Endothelial cell of umbilical vein (primary cell): ENCODE measurements around the gene FEZF1. TPM values are rescaled to one million over a fixed set of nuclear protein-coding genes. Genes with fewer than 3 reads are reported as not detected.

Experiments used
- BruUV-seq: library from RNA; stranded (reverse); fragments of 400-500 nt; replicated peaks from 2 replicates; lab custom pipeline; 2021; lab: Mats Ljungman, UMichigan
- CTCF ChIA-PET: fragments of 300-600, 350-600 bp; sonication (Branson Sonifier 250); formaldehyde crosslinking; loops from one replicate; lab custom pipeline; 2021; ENCODE audit warnings: antibody characterized with exemption, inconsistent platforms; lab: Charles Lee
- POLR2A ChIA-PET: fragments of 300-600, 350-600 bp; sonication (Branson Sonifier 250); formaldehyde crosslinking; loops from one replicate; lab custom pipeline; 2021; ENCODE audit warnings: antibody characterized with exemption, inconsistent platforms; lab: Charles Lee
- DNase-seq: peaks from one replicate; pipeline ENCODE4 v3.0.0-alpha.2; 2011; ENCODE audit warnings: low read depth, low spot score
- FAIRE-seq: peaks from 2 replicates; lab custom pipeline; 2011; peaks lifted over from hg19 to GRCh38; lab: Jason Lieb, UNC
- H2AFZ ChIP-seq: 2 replicates; pipeline ENCODE4 v1.6.0; 2012; ENCODE audit warnings: low read depth, low read length, control low read depth, inconsistent platforms
- H3K27ac ChIP-seq: 2 replicates; pipeline ENCODE4 v1.5.1; 2011; ENCODE audit warnings: low read depth, mild to moderate bottlenecking, control low read depth, low read length, moderate library complexity; ENCODE audit not compliant: insufficient read depth
- H3K27me3 ChIP-seq, 2 experiments: 2 replicates each; pipeline versions ENCODE4 v1.6.0 to v1.6.1; 2011; ENCODE audit warnings: low read length in 2 of 2, mixed read lengths in 1 of 2; ENCODE audit not compliant: control insufficient read depth in 2 of 2, insufficient read depth in 2 of 2
- H3K36me3 ChIP-seq, 2 experiments: 2 replicates in 1 of 2; 3 replicates in 1 of 2; pipeline ENCODE4 v1.5.1; 2011; ENCODE audit warnings: low read length in 2 of 2, mild to moderate bottlenecking in 1 of 2, moderate library complexity in 1 of 2; ENCODE audit not compliant: control insufficient read depth in 2 of 2, insufficient read depth in 2 of 2; ENCODE audit errors: extremely low read depth in 1 of 2
- H3K4me1 ChIP-seq: 3 replicates; pipeline ENCODE4 v1.5.1; 2011; ENCODE audit warnings: mild to moderate bottlenecking, low read length; ENCODE audit not compliant: control insufficient read depth, insufficient read depth; ENCODE audit errors: extremely low read depth
- H3K4me2 ChIP-seq: 2 replicates; pipeline ENCODE4 v1.6.1; 2011; ENCODE audit warnings: low read length, control low read depth, mixed read lengths; ENCODE audit not compliant: insufficient read depth
- H3K4me3 ChIP-seq, 3 experiments: fragments of 200-600 bp in 1 of 3; sonication (generic), shearing (Covaris generic) in 1 of 3; replicated peaks in 1 of 3; 2 replicates each; pipeline ENCODE4 v1.5.1; 2011 to 2016; ENCODE audit warnings: control low read depth in 3 of 3, low read length in 3 of 3, mild to moderate bottlenecking in 2 of 3, inconsistent platforms in 1 of 3, low read depth in 1 of 3, moderate library complexity in 1 of 3; ENCODE audit not compliant: insufficient read depth in 1 of 3
- H3K79me2 ChIP-seq: 2 replicates; pipeline ENCODE4 v1.6.0; 2012; ENCODE audit warnings: low read length, inconsistent platforms; ENCODE audit not compliant: control insufficient read depth, insufficient read depth
- H3K9ac ChIP-seq: replicated peaks from 2 replicates; pipeline ENCODE3; 2011; ENCODE audit warnings: low read length, control low read depth; ENCODE audit not compliant: insufficient read depth; ENCODE audit errors: extremely low read depth
- H3K9me1 ChIP-seq: replicated peaks from 3 replicates; pipeline ENCODE4 v1.6.0; 2011; ENCODE audit warnings: mild to moderate bottlenecking, low read length; ENCODE audit not compliant: control insufficient read depth, insufficient read depth; ENCODE audit errors: extremely low read depth
- H3K9me3 ChIP-seq: replicated peaks from 2 replicates; pipeline ENCODE4 v1.5.1; 2012; ENCODE audit warnings: low read length, inconsistent platforms; ENCODE audit not compliant: control insufficient read depth, insufficient read depth
- H4K20me1 ChIP-seq: replicated peaks from 2 replicates; pipeline ENCODE3; 2011; ENCODE audit warnings: mild to moderate bottlenecking, low read length; ENCODE audit not compliant: control insufficient read depth, insufficient read depth; ENCODE audit errors: extremely low read depth
- EZH2 ChIP-seq: IDR thresholded peaks from 2 replicates; pipeline ENCODE4 v1.6.1; 2012; ENCODE audit warnings: borderline replicate concordance, low read depth, mild to moderate bottlenecking, moderate library complexity, low read length, inconsistent platforms; ENCODE audit not compliant: severe bottlenecking
- GATA2 ChIP-seq: IDR thresholded peaks from 2 replicates; pipeline ENCODE4 v1.7.0; 2011; ENCODE audit warnings: low read depth, mild to moderate bottlenecking, moderate library complexity, mixed read lengths, low read length; ENCODE audit not compliant: insufficient read length, insufficient read depth
- MYC ChIP-seq: IDR thresholded peaks from one replicate; pipeline ENCODE4 v1.6.1; 2011; ENCODE audit warnings: mild to moderate bottlenecking, low read depth, low read length
- dilution Hi-C: fragments of 300-500 bp; cut with MboI; formaldehyde crosslinking; loops from one replicate; pipeline ENCODE4 v1.15.0; 2019; ENCODE audit warnings: low sequenced_read_pairs; ENCODE audit not compliant: extremely low pct_ligation_motif_present
- intact Hi-C: fragments of 100-400 bp; cut with micrococcal nuclease; formaldehyde crosslinking; loops from one replicate; pipeline ENCODE4 v1.10.0; 2022
- polyA plus RNA-seq, 4 experiments: library from polyadenylated mRNA; depleted of rRNA in 3 of 4; stranded (reverse) in 3 of 4; unstranded in 1 of 4; fragments of >200 nt; gene quantifications; 2 replicates each; pipeline versions ENCODE4 v1.2.1 to v1.2.3, GENCODE V29; 2011 to 2012; ENCODE audit warnings: missing spikeins in 1 of 4
- total RNA-seq: library from RNA; stranded (reverse); gene quantifications from 2 replicates; pipeline ENCODE4 v1.2.3, GENCODE V29; 2021

Gene FEZF1
- total and polyA plus RNA-seq, 2 donors (not counting 3 experiments of a cell fraction or from before 2014, with no cell fraction given), result not detected

- H3K4me3 ChIP-seq, result no peak overlapping the region
- DNase-seq (peak; percentile 30), FAIRE-seq (peak; percentile 35)
- H3K36me3 ChIP-seq, result no peaks in the 10 kb centered on the region
- H4K20me1 ChIP-seq, result no peaks in the 10 kb centered on the region
- no peaks in the 10 kb centered on the region for H3K9me3 ChIP-seq
- no peak overlapping the region for H3K4me2 ChIP-seq
- no peak overlapping the region for H3K27ac ChIP-seq
- dilution Hi-C loops (no loop called here), intact Hi-C loops (no loop called here)
- BruUV-seq, result no TSS peak
- H3K79me2 ChIP-seq, result no peaks in the 10 kb centered on the region
- no peak overlapping the region for H3K9ac ChIP-seq
- ChIA-PET CTCF (interaction anchor here (1.3 kb wide), 1 partner anchor 11 kb away, joined by 3 read pairs; no protein-coding TSS in a partner anchor), POLR2A (no interaction called here)
- no peak for TF ChIP-seq GATA2
- H3K9me1 ChIP-seq, result no peaks in the 10 kb centered on the region
- peaks cover 14% of the 10 kb centered on the region for H3K4me1 ChIP-seq
- H2AFZ ChIP-seq, result no peak overlapping the region
- peaks cover 91 to 100% of the 10 kb centered on the region in 2 experiments for H3K27me3 ChIP-seq
These were observed 1.6 kb downstream of the FEZF1 start for GRCh38 chr7:122302761-122303530.

- Histone ChIP-seq H3K9me1 (no peaks in the 10 kb centered on the region), H3K79me2 (no peaks in the 10 kb centered on the region), H3K9ac (no peak overlapping the region), H3K27me3 (peaks cover 90 to 100% of the 10 kb centered on the region in 2 experiments), H3K4me3 (no peak overlapping the region), H3K9me3 (no peaks in the 10 kb centered on the region), H3K36me3 (no peaks in the 10 kb centered on the region), H3K4me2 (no peak overlapping the region), H3K27ac (no peak overlapping the region), H4K20me1 (no peaks in the 10 kb centered on the region), H2AFZ (no peak overlapping the region), H3K4me1 (peaks cover 14% of the 10 kb centered on the region)
- dilution Hi-C loops, result no loop called here
- POLR2A ChIA-PET, result no interaction called here
- DNase-seq (no peak), FAIRE-seq (no peak)
- intact Hi-C loops, result no loop called here
- TF ChIP-seq GATA2 (no peak), EZH2 (peak; percentile 83), MYC (no peak)
- BruUV-seq, result no TSS peak
- CTCF ChIA-PET, result interaction anchor here (1.3 kb wide), 1 partner anchor 10 kb away, joined by 3 read pairs; no protein-coding TSS in a partner anchor
These were observed 2.4 kb downstream of the FEZF1 start for GRCh38 chr7:122301858-122302760.
